ENCODE data around the gene EPS8L2.

The EPS8L2 gene

GRCh38 chr11:703506-703905, 2.5 kb upstream of the EPS8L2 start:
- no peak overlapping the region for H3K27ac ChIP-seq (ENCODE audit: low read depth, low read length)
- peaks cover 24 to 33% of the 10 kb centered on the region in 2 experiments for H3K4me1 ChIP-seq (ENCODE audit: control insufficient read depth in 1 of 2, insufficient read depth in 2 of 2, low read length in 2 of 2)
- no peak overlapping the region for H2BK12ac ChIP-seq (ENCODE audit: low read length)
- H3K79me2 ChIP-seq (ENCODE audit: control insufficient read depth, insufficient read depth, low read length, poor library complexity): peaks cover 24% of the 10 kb centered on the region
- H3K36me3 ChIP-seq (ENCODE audit: control insufficient read depth in 1 of 2, insufficient read depth in 2 of 2, low read length in 2 of 2): peaks cover 27 to 34% of the 10 kb centered on the region in 2 experiments
- H2BK120ac ChIP-seq (ENCODE audit: insufficient read depth, low read length, poor library complexity): no peak overlapping the region
- H3K14ac ChIP-seq (ENCODE audit: low read length): no peak overlapping the region
- H2AK5ac ChIP-seq (ENCODE audit: low read length): no peak overlapping the region
- H2AFZ ChIP-seq (ENCODE audit: insufficient read depth, low read length, poor library complexity): no peak overlapping the region
- no peak overlapping the region for H2BK5ac ChIP-seq (ENCODE audit: low read depth, low read length, poor library complexity)
- H3K9me3 ChIP-seq (ENCODE audit: insufficient read depth, low read depth, low read length): no peaks in the 10 kb centered on the region
- no peaks in the 10 kb centered on the region for H3K27me3 ChIP-seq (ENCODE audit: insufficient read depth, low read length)
- no CpG with 5 or more reads among the region's 9 CpGs for WGBS (ENCODE audit: extremely low coverage, insufficient coverage, insufficient read length)
- H3K79me1 ChIP-seq (ENCODE audit: low read length): peaks cover 31% of the 10 kb centered on the region
- H3K9ac ChIP-seq (ENCODE audit: low read length): no peak overlapping the region
- H3K4me2 ChIP-seq (ENCODE audit: low read length): no peak overlapping the region
- H4K12ac ChIP-seq (ENCODE audit: low read depth, low read length): no peak overlapping the region
- no peak overlapping the region for H4K91ac ChIP-seq (ENCODE audit: low read depth, low read length)
- no peak overlapping the region for H3K4ac ChIP-seq (ENCODE audit: low read depth, low read length)
- DNase-seq: no peak
- no peak overlapping the region for H3K4me3 ChIP-seq (ENCODE audit: low read depth, low read length)
- no peak overlapping the region for H3K23ac ChIP-seq (ENCODE audit: low read length)
- no peak overlapping the region for H4K8ac ChIP-seq (ENCODE audit: low read depth, low read length)
- no peak overlapping the region for H3K18ac ChIP-seq (ENCODE audit: low read length)

GRCh38 chr11:704228-704674, 1.8 kb upstream of the EPS8L2 start:
- Histone ChIP-seq H2BK12ac (ENCODE audit: low read length) (no peak overlapping the region), H3K14ac (ENCODE audit: low read length) (no peak overlapping the region), H4K8ac (ENCODE audit: low read depth, low read length) (no peak overlapping the region), H3K79me1 (ENCODE audit: low read length) (peaks cover 33% of the 10 kb centered on the region), H3K27ac (ENCODE audit: low read depth, low read length) (no peak overlapping the region), H2AK5ac (ENCODE audit: low read length) (no peak overlapping the region), H3K18ac (ENCODE audit: low read length) (no peak overlapping the region), H3K4me2 (ENCODE audit: low read length) (no peak overlapping the region), H3K27me3 (ENCODE audit: insufficient read depth, low read length) (no peaks in the 10 kb centered on the region), H4K12ac (ENCODE audit: low read depth, low read length) (peak overlapping the region; percentile 6), H2AFZ (ENCODE audit: insufficient read depth, low read length, poor library complexity) (no peak overlapping the region), H3K36me3 (ENCODE audit: control insufficient read depth in 1 of 2, insufficient read depth in 2 of 2, low read length in 2 of 2) (peaks cover 27 to 33% of the 10 kb centered on the region in 2 experiments), H3K79me2 (ENCODE audit: control insufficient read depth, insufficient read depth, low read length, poor library complexity) (peaks cover 25% of the 10 kb centered on the region), H2BK5ac (ENCODE audit: low read depth, low read length, poor library complexity) (no peak overlapping the region), H3K4me1 (ENCODE audit: control insufficient read depth in 1 of 2, insufficient read depth in 2 of 2, low read length in 2 of 2) (peaks cover 28 to 38% of the 10 kb centered on the region in 2 experiments), H3K23ac (ENCODE audit: low read length) (no peak overlapping the region), H3K4me3 (ENCODE audit: low read depth, low read length) (peak overlapping the region; percentile 10), H3K4ac (ENCODE audit: low read depth, low read length) (no peak overlapping the region), H3K9ac (ENCODE audit: low read length) (no peak overlapping the region), H3K9me3 (ENCODE audit: insufficient read depth, low read depth, low read length) (no peaks in the 10 kb centered on the region), H4K91ac (ENCODE audit: low read depth, low read length) (no peak overlapping the region), H2BK120ac (ENCODE audit: insufficient read depth, low read length, poor library complexity) (no peak overlapping the region)
- no peak for DNase-seq
- WGBS (ENCODE audit: extremely low coverage, insufficient coverage, insufficient read length): no CpG with 5 or more reads among the region's 18 CpGs

GRCh38 chr11:704781-705645, 1.0 kb upstream of the EPS8L2 start:
- Histone ChIP-seq H2AFZ (ENCODE audit: insufficient read depth, low read length, poor library complexity) (peak overlapping the region; percentile 13), H3K27me3 (ENCODE audit: insufficient read depth, low read length) (no peaks in the 10 kb centered on the region), H3K79me1 (ENCODE audit: low read length) (peaks cover 33% of the 10 kb centered on the region), H3K4me2 (ENCODE audit: low read length) (peak overlapping the region; percentile 63), H3K9ac (ENCODE audit: low read length) (no peak overlapping the region), H3K4me3 (ENCODE audit: low read depth, low read length) (peak overlapping the region; percentile 25), H4K8ac (ENCODE audit: low read depth, low read length) (peak overlapping the region; percentile 31), H3K23ac (ENCODE audit: low read length) (no peak overlapping the region), H3K14ac (ENCODE audit: low read length) (peak overlapping the region; percentile 34), H4K12ac (ENCODE audit: low read depth, low read length) (peak overlapping the region; percentile 6), H4K91ac (ENCODE audit: low read depth, low read length) (peak overlapping the region; percentile 82), H2AK5ac (ENCODE audit: low read length) (peak overlapping the region; percentile 83), H3K27ac (ENCODE audit: low read depth, low read length) (peak overlapping the region; percentile 2), H2BK120ac (ENCODE audit: insufficient read depth, low read length, poor library complexity) (peak overlapping the region; percentile 35), H3K4me1 (ENCODE audit: control insufficient read depth in 1 of 2, insufficient read depth in 2 of 2, low read length in 2 of 2) (peaks cover 28 to 40% of the 10 kb centered on the region in 2 experiments), H3K18ac (ENCODE audit: low read length) (peak overlapping the region; percentile 63), H3K36me3 (ENCODE audit: control insufficient read depth in 1 of 2, insufficient read depth in 2 of 2, low read length in 2 of 2) (peaks cover 25 to 34% of the 10 kb centered on the region in 2 experiments), H2BK12ac (ENCODE audit: low read length) (no peak overlapping the region), H3K79me2 (ENCODE audit: control insufficient read depth, insufficient read depth, low read length, poor library complexity) (peaks cover 25% of the 10 kb centered on the region), H2BK5ac (ENCODE audit: low read depth, low read length, poor library complexity) (no peak overlapping the region), H3K4ac (ENCODE audit: low read depth, low read length) (peak overlapping the region; percentile 38), H3K9me3 (ENCODE audit: insufficient read depth, low read depth, low read length) (no peaks in the 10 kb centered on the region)
- WGBS (ENCODE audit: extremely low coverage, insufficient coverage, insufficient read length): no CpG with 5 or more reads among the region's 27 CpGs
- DNase-seq: peak; percentile 67 to 72

GRCh38 chr11:706439-706956, 467 bp downstream of the EPS8L2 start:
- H3K9me3 ChIP-seq (ENCODE audit: insufficient read depth, low read depth, low read length): no peaks in the 10 kb centered on the region
- H2AFZ ChIP-seq (ENCODE audit: insufficient read depth, low read length, poor library complexity): peak overlapping the region; percentile 75
- peak; percentile 66 to 70 for DNase-seq
- peaks cover 36% of the 10 kb centered on the region for H3K79me1 ChIP-seq (ENCODE audit: low read length)
- H3K4me2 ChIP-seq (ENCODE audit: low read length): peak overlapping the region; percentile 58
- H3K9ac ChIP-seq (ENCODE audit: low read length): peak overlapping the region; percentile 80
- peak overlapping the region; percentile 83 for H3K27ac ChIP-seq (ENCODE audit: low read depth, low read length)
- peak overlapping the region; percentile 100 for H3K18ac ChIP-seq (ENCODE audit: low read length)
- H4K91ac ChIP-seq (ENCODE audit: low read depth, low read length): peak overlapping the region; percentile 99
- peak overlapping the region; percentile 62 for H2BK12ac ChIP-seq (ENCODE audit: low read length)
- H2BK120ac ChIP-seq (ENCODE audit: insufficient read depth, low read length, poor library complexity): peak overlapping the region; percentile 92
- peak overlapping the region; percentile 90 for H2AK5ac ChIP-seq (ENCODE audit: low read length)
- peak overlapping the region; percentile 95 for H3K14ac ChIP-seq (ENCODE audit: low read length)
- peaks cover 34 to 49% of the 10 kb centered on the region in 2 experiments for H3K4me1 ChIP-seq (ENCODE audit: control insufficient read depth in 1 of 2, insufficient read depth in 2 of 2, low read length in 2 of 2)
- H2BK5ac ChIP-seq (ENCODE audit: low read depth, low read length, poor library complexity): peak overlapping the region; percentile 92
- H4K8ac ChIP-seq (ENCODE audit: low read depth, low read length): peak overlapping the region; percentile 95
- no CpG with 5 or more reads among the region's 22 CpGs for WGBS (ENCODE audit: extremely low coverage, insufficient coverage, insufficient read length)
- peak overlapping the region; percentile 79 for H4K12ac ChIP-seq (ENCODE audit: low read depth, low read length)
- peaks cover 31 to 38% of the 10 kb centered on the region in 2 experiments for H3K36me3 ChIP-seq (ENCODE audit: control insufficient read depth in 1 of 2, insufficient read depth in 2 of 2, low read length in 2 of 2)
- H3K79me2 ChIP-seq (ENCODE audit: control insufficient read depth, insufficient read depth, low read length, poor library complexity): peaks cover 27% of the 10 kb centered on the region
- peak overlapping the region; percentile 98 for H3K4ac ChIP-seq (ENCODE audit: low read depth, low read length)
- no peaks in the 10 kb centered on the region for H3K27me3 ChIP-seq (ENCODE audit: insufficient read depth, low read length)
- H3K4me3 ChIP-seq (ENCODE audit: low read depth, low read length): peak overlapping the region; percentile 77
- no peak overlapping the region for H3K23ac ChIP-seq (ENCODE audit: low read length)
